Neural cell (in vitro differentiated cells): ENCODE measurements around the gene ABCC9. TPM values are rescaled to one million over a fixed set of nuclear protein-coding genes. Genes with fewer than 3 reads are reported as not detected.

Experiments used
- H2AFZ ChIP-seq: fragments of 200-600, 300-800 bp; sonication (generic), shearing (Covaris generic); 2 replicates; pipeline ENCODE4 v1.6.0; 2014; ENCODE audit warnings: low read depth, mild to moderate bottlenecking, antibody characterized with exemption, low read length, moderate library complexity
- H3F3A ChIP-seq: fragments of 200-600 bp; shearing (Covaris generic); 2 replicates; pipeline ENCODE4 v1.6.1; 2016; ENCODE audit warnings: mild to moderate bottlenecking, moderate library complexity, mixed read lengths, antibody characterized with exemption, low read length; ENCODE audit not compliant: insufficient read depth, poor library complexity, severe bottlenecking
- H3K27ac ChIP-seq: fragments of 200-600, 300-800 bp; sonication (generic), shearing (Covaris generic); 2 replicates; pipeline ENCODE4 v1.5.1; 2014; ENCODE audit warnings: mild to moderate bottlenecking, low read length, moderate library complexity
- H3K27me3 ChIP-seq: fragments of 300-800, 200-600 bp; sonication (generic), shearing (Covaris generic); 2 replicates; pipeline ENCODE4 v1.6.0; 2014; ENCODE audit warnings: mild to moderate bottlenecking, low read depth, low read length, moderate library complexity; ENCODE audit not compliant: insufficient read depth
- H3K36me3 ChIP-seq: fragments of 300-800, 200-600 bp; sonication (generic), shearing (Covaris generic); 2 replicates; pipeline ENCODE4 v1.5.1; 2014; ENCODE audit warnings: mild to moderate bottlenecking, antibody characterized with exemption, low read length, moderate library complexity; ENCODE audit not compliant: insufficient read depth
- H3K4me2 ChIP-seq: fragments of 300-800, 200-600 bp; sonication (generic), shearing (Covaris generic); 2 replicates; pipeline ENCODE4 v1.6.0; 2014; ENCODE audit warnings: mild to moderate bottlenecking, low read length
- H3K4me3 ChIP-seq: fragments of 300-800, 200-600 bp; sonication (generic), shearing (Covaris generic); 2 replicates; pipeline ENCODE4 v1.5.1; 2014; ENCODE audit warnings: mild to moderate bottlenecking, low read length, moderate library complexity
- H3K79me2 ChIP-seq: fragments of 200-600 bp; shearing (Covaris generic); replicated peaks from 2 replicates; pipeline ENCODE4 v1.6.0; 2014; ENCODE audit warnings: mild to moderate bottlenecking, low read length, moderate library complexity; ENCODE audit not compliant: insufficient read depth
- H3K9ac ChIP-seq: fragments of 300-800, 200-600 bp; sonication (generic), shearing (Covaris generic); 2 replicates; pipeline ENCODE4 v1.6.1; 2016; ENCODE audit warnings: mild to moderate bottlenecking, low read length, mixed read lengths
- H3K9me2 ChIP-seq: fragments of 200-600 bp; shearing (Covaris generic); 2 replicates; pipeline ENCODE4 v1.6.1; 2016; ENCODE audit warnings: mild to moderate bottlenecking, low read length, mixed read lengths; ENCODE audit not compliant: insufficient read depth
- H3K9me3 ChIP-seq: fragments of 200-600, 300-800 bp; sonication (generic), shearing (Covaris generic); 2 replicates; pipeline ENCODE4 v1.6.1; 2016; ENCODE audit warnings: mild to moderate bottlenecking, mixed run types, low read length, moderate library complexity, mixed read lengths
- H4K20me1 ChIP-seq: fragments of 200-600 bp; shearing (Covaris generic); 2 replicates; pipeline ENCODE4 v1.6.1; 2016; ENCODE audit warnings: mild to moderate bottlenecking, mixed run types; ENCODE audit not compliant: insufficient read depth
- CTCF ChIP-seq: fragments of 450-650 bp; IDR thresholded peaks from 2 replicates; pipeline ENCODE4 v1.5.1; 2014; ENCODE audit warnings: antibody characterized with exemption, mild to moderate bottlenecking, moderate library complexity; ENCODE audit not compliant: poor library complexity, severe bottlenecking
- EP300 ChIP-seq: fragments of 450-650 bp; conservative IDR thresholded peaks from 2 replicates; pipeline ENCODE4 v1.6.1; 2014; ENCODE audit warnings: antibody characterized with exemption, mild to moderate bottlenecking, moderate library complexity; ENCODE audit not compliant: poor library complexity, severe bottlenecking
- EZH2 ChIP-seq: fragments of 200-600, 300-800 bp; shearing (Covaris generic), sonication (generic); IDR thresholded peaks from 2 replicates; pipeline ENCODE4 v1.6.1; 2014; ENCODE audit warnings: antibody characterized with exemption, low read length, borderline replicate concordance, mild to moderate bottlenecking; ENCODE audit not compliant: insufficient read depth, poor library complexity, severe bottlenecking
- MXI1 ChIP-seq: fragments of 450-650 bp; conservative IDR thresholded peaks from 2 replicates; pipeline ENCODE4 v1.6.1; 2014; ENCODE audit warnings: antibody characterized with exemption, mild to moderate bottlenecking; ENCODE audit not compliant: poor library complexity, severe bottlenecking
- POLR2AphosphoS5 ChIP-seq: IDR thresholded peaks from 2 replicates; pipeline ENCODE4 v1.6.1; 2012
- RAD21 ChIP-seq: fragments of 450-650 bp; conservative IDR thresholded peaks from 2 replicates; pipeline ENCODE4 v1.6.1; 2014; ENCODE audit warnings: antibody characterized with exemption, mild to moderate bottlenecking, moderate library complexity
- REST ChIP-seq: IDR thresholded peaks from 2 replicates; pipeline ENCODE4 v1.6.1; 2012; ENCODE audit warnings: borderline replicate concordance
- SMC3 ChIP-seq: fragments of 450-650 bp; conservative IDR thresholded peaks from 2 replicates; pipeline ENCODE4 v1.6.1; 2014; ENCODE audit warnings: antibody characterized with exemption, mild to moderate bottlenecking, moderate library complexity; ENCODE audit not compliant: poor library complexity
- TAF1 ChIP-seq: IDR thresholded peaks from 2 replicates; pipeline ENCODE4 v1.6.1; 2012; ENCODE audit warnings: low read depth
- polyA plus RNA-seq: library from polyadenylated mRNA; depleted of rRNA; stranded (reverse); fragments of >200 nt; gene quantifications from 2 replicates; pipeline ENCODE4 v1.2.3, GENCODE V29; 2014

ABCC9 gene
- polyA plus RNA-seq, 1 donor from 2014 or later = 0.32 TPM

- Histone ChIP-seq H3K9ac (no peak overlapping the region), H3K27ac (no peak overlapping the region), H2AFZ (no peak overlapping the region), H3K79me2 (no peaks in the 10 kb centered on the region), H3K27me3 (no peaks in the 10 kb centered on the region), H3K9me2 (no peaks in the 10 kb centered on the region), H3F3A (no peaks in the 10 kb centered on the region), H3K4me3 (no peak overlapping the region), H3K9me3 (no peaks in the 10 kb centered on the region), H3K4me2 (no peak overlapping the region), H4K20me1 (no peaks in the 10 kb centered on the region), H3K36me3 (no peaks in the 10 kb centered on the region)
- TF ChIP-seq EP300 (no peak), MXI1 (no peak), RAD21 (no peak), REST (no peak), TAF1 (no peak), SMC3 (no peak), EZH2 (no peak), POLR2AphosphoS5 (no peak), CTCF (no peak)
Observed at GRCh38 chr12:21884936-21885335, 56.3 kb downstream of the ABCC9 start.

- Histone ChIP-seq H3K4me2 (no peak overlapping the region), H3K4me3 (no peak overlapping the region), H4K20me1 (no peaks in the 10 kb centered on the region), H3K27ac (no peak overlapping the region), H3K36me3 (no peaks in the 10 kb centered on the region), H3K9me2 (no peaks in the 10 kb centered on the region), H3K9me3 (no peaks in the 10 kb centered on the region), H3K79me2 (no peaks in the 10 kb centered on the region), H3K9ac (no peak overlapping the region), H3K27me3 (no peaks in the 10 kb centered on the region), H2AFZ (no peak overlapping the region), H3F3A (no peaks in the 10 kb centered on the region)
- no peak for TF ChIP-seq CTCF
- TF ChIP-seq REST = no peak
- TF ChIP-seq MXI1 = no peak
- TF ChIP-seq TAF1 = no peak
- TF ChIP-seq RAD21 = no peak
- TF ChIP-seq EZH2 = no peak
- TF ChIP-seq SMC3 = no peak
- TF ChIP-seq EP300 = no peak
- no peak for TF ChIP-seq POLR2AphosphoS5
Observed at GRCh38 chr12:21882635-21883034, 58.6 kb downstream of the ABCC9 start.
